ENCODE results near the gene CA12.

CA12 gene

DNA sequence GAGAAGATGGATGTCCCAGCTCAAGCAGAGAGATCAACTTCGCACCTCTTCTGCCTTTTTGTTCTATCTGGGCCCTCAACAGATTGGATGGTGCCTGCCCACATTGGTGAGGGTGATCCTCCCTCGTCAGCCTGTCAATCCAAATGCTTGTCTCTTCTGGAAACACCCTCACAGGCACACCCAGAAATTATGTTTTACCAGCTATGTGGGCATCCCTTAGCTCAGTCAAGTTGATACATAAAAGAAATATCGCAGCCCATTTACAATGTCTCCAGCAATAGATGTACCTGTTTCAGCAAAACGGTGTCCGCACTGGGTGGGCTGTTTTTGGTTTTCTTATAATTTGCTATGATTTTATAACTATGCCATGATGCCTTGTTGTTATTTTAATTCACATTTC, 27.5 kb upstream of the CA12 start:
- TF ChIP-seq, protein P1, sequence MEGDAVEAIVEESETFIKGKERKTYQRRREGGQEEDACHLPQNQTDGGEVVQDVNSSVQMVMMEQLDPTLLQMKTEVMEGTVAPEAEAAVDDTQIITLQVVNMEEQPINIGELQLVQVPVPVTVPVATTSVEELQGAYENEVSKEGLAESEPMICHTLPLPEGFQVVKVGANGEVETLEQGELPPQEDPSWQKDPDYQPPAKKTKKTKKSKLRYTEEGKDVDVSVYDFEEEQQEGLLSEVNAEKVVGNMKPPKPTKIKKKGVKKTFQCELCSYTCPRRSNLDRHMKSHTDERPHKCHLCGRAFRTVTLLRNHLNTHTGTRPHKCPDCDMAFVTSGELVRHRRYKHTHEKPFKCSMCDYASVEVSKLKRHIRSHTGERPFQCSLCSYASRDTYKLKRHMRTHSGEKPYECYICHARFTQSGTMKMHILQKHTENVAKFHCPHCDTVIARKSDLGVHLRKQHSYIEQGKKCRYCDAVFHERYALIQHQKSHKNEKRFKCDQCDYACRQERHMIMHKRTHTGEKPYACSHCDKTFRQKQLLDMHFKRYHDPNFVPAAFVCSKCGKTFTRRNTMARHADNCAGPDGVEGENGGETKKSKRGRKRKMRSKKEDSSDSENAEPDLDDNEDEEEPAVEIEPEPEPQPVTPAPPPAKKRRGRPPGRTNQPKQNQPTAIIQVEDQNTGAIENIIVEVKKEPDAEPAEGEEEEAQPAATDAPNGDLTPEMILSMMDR (IDR thresholded peaks at IDR 0.05; ENCODE audit: low read depth, low read length) = no peak
- DNase-seq (ENCODE audit: low read depth in 2 of 2) = no peak
- H3K4me3 ChIP-seq (replicated peaks in 1 of 2; ENCODE audit: low read depth in 2 of 2, low read length in 2 of 2) = no peak overlapping the region

DNA sequence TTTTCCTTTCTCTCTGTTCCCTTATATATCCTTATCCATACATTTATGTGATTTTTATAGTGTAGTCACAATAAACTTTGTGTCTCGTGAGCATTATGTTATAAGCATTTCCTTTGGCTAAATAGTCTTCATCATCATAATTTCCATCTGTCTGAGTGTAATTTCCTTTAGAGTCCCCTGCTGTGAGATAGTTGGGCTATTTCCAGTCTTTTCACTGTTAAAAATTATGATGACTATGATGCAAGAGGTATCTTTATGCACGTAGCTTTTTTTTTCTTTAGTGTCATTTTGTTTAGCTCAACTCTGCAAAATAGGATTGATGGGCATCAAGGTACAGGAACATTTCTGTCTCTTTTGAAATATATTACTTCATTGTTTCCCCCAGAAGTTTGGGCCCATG, 26.9 kb upstream of the CA12 start:
- H3K4me3 ChIP-seq (replicated peaks in 1 of 2; ENCODE audit: low read depth in 2 of 2, low read length in 2 of 2) = no peak overlapping the region
- DNase-seq (ENCODE audit: low read depth in 2 of 2) = peak; percentile 20 to 59
- TF ChIP-seq, protein P1 (IDR thresholded peaks at IDR 0.05; ENCODE audit: low read depth, low read length) = no peak

DNA sequence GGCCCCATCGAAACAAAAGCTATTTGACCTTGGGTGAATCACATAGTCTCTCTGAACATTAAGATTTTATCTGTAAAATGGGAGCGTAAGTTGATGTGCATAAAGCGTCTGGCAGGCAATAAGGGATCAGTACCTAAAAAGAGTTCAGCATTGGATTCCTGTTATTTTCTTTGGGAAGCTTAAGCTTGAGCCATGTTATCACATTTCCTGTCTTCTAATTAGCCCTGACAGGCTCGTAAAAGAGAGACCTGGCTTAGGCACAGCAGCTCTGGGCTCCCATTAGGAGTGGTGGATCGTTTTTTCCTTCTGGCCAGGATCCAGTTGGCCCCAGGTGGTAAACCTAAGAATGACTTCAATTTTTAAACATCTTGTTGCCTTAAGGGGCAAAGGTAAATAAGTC, 26.0 kb upstream of the CA12 start:
- TF ChIP-seq, protein P1 (IDR thresholded peaks at IDR 0.05; ENCODE audit: low read depth, low read length) = no peak
- DNase-seq (ENCODE audit: low read depth in 2 of 2) = no peak

DNA sequence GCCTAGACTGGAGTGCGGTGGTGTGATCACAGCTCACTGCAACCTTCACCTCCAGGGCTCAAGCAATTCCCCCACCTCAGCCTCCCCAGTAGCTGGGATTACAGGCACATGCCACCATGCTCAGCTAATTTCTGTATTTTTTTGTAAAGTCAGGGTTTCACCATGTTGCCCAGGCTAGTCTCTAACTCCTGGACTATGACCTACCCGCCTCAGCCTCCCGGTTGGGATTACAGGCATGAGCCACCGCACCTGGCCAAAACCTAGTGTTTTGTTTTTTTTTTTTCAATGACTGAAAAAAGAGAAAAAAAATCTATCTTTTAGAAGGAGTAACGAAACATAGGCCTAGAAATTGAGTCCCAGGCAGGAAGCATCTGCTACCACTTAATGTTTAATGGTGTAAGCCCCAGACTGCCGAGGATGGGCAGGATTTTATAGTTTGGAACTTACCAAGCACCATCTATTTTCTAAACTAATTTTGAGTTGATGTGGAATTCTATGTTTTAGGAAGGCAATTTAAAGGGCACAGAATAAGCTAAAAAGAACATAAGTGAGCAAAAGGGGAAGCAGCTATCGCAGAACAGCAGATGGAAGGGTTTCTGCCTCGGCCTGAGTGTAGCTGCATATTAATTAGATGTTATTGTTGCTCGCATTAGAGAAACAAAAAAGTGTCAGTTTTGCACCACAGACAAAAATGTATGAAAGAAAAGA, 24.2 kb upstream of the CA12 start:
- no peak for DNase-seq (ENCODE audit: low read depth in 2 of 2)
- no peak overlapping the region for H3K4me3 ChIP-seq (replicated peaks in 1 of 2; ENCODE audit: low read depth in 2 of 2, low read length in 2 of 2)
- TF ChIP-seq, protein P1 (IDR thresholded peaks at IDR 0.05; ENCODE audit: low read depth, low read length) = no peak

More for the DNA sequence above, 26.0 kb upstream of the CA12 start:
- no peak overlapping the region for H3K4me3 ChIP-seq (replicated peaks in 1 of 2; ENCODE audit: low read depth in 2 of 2, low read length in 2 of 2)

DNA sequence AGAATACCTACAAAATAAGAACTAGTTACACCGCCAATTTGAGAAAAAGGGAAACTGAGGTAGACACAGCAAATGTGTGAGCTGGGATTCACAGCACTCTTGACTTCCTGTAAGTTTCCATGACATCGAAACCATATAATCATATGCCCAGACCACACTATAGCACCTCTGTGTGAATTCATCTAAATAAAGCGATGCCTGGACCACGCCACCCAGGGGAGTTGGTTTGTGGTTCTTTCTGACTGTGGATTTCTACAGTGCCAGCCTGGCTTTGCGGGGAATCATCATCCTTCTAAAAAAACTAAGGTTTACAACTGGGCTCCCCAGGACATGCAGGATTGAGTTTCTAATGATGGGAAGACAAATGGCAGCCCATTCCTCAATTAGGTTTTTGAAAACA, 23.5 kb upstream of the CA12 start:
- TF ChIP-seq, protein P1 (IDR thresholded peaks at IDR 0.05; ENCODE audit: low read depth, low read length) = no peak
- no peak for DNase-seq (ENCODE audit: low read depth in 2 of 2)
- H3K4me3 ChIP-seq (replicated peaks in 1 of 2; ENCODE audit: low read depth in 2 of 2, low read length in 2 of 2) = no peak overlapping the region

DNA sequence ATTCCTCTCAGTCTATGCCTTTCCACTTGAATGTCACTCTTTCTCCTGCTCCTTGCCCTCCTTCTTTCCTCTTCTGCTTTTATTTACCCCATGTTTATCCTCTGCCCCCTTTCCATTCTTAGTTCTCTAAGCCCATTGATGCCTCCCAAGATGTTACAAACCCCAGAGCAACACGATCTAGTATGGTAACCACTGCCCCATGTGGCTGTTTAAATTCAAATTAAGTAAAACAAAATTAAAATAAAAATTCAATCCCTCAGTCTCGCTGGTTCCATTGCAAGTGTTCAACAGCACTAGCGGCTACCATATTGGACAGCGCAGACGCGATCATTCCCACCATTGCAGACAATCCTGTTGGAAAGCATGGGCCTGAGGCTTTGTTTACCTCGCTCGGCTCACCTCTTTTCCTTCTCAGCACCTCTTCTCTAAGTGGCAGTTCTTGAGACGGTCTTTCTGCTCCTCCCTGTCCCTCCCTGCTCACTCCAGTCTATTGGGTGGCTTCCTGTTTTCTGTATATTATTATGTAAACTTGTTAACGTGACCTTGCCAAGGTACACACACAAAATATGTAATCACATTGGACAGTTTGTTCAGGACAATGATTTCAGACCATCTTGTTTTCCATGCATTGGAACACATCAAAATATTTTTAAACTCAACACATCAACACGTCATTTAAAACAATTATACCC, 21.8 kb upstream of the CA12 start:
- no peak overlapping the region for H3K4me3 ChIP-seq (replicated peaks in 1 of 2; ENCODE audit: low read depth in 2 of 2, low read length in 2 of 2)
- TF ChIP-seq, protein P1 (IDR thresholded peaks at IDR 0.05; ENCODE audit: low read depth, low read length) = no peak
- DNase-seq (ENCODE audit: low read depth in 2 of 2) = peak in 1 of 2 donors; percentile 20

Data from cardiac fibroblast (primary cell).